Measurements from ENCODE around the gene CCDC180. TPM values are rescaled to one million over a fixed set of nuclear protein-coding genes. Genes with fewer than 3 reads are reported as not detected.

CCDC180 gene
- total RNA-seq, 1 experiment from 2014 or later, result 0.34 TPM

DNA sequence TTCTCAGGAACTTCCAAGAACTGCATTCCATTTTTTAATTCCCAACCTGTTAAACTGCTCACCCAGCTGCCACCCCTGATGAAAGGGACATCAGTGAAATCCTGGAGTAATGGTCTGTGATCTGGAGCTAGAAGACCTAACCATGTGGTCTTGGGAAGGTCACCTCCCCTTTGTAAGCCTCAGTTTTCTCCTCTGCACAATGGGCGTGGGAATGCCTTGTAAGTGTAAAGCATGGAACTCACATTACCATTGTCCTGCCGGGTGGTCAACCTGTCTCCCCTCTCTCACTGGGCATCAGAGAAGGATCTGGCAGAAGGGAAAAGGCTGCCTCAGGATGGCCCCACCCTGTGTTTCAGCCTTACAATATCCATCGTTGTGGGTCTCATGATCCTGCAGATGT lies 15.3 kb upstream of the CCDC180 start:
- Histone ChIP-seq H3K36me3 (ENCODE audit: insufficient read depth, low read length, poor library complexity, severe bottlenecking) (no peaks in the 10 kb centered on the region), H3K4me3 (ENCODE audit: low read depth, low read length, poor library complexity, severe bottlenecking) (no peak overlapping the region), H3K27me3 (replicated peaks; ENCODE audit: insufficient read depth, low read depth, low read length, poor library complexity) (no peaks in the 10 kb centered on the region), H3K27ac (ENCODE audit: low read depth, low read length, poor library complexity, severe bottlenecking) (no peak overlapping the region), H3K9me3 (ENCODE audit: low read depth, low read length, poor library complexity, severe bottlenecking) (no peaks in the 10 kb centered on the region), H3K4me1 (ENCODE audit: insufficient read depth, low read length, poor library complexity, severe bottlenecking) (no peaks in the 10 kb centered on the region)
- no peak for DNase-seq (ENCODE audit: low spot score)
- TF ChIP-seq, protein P1, sequence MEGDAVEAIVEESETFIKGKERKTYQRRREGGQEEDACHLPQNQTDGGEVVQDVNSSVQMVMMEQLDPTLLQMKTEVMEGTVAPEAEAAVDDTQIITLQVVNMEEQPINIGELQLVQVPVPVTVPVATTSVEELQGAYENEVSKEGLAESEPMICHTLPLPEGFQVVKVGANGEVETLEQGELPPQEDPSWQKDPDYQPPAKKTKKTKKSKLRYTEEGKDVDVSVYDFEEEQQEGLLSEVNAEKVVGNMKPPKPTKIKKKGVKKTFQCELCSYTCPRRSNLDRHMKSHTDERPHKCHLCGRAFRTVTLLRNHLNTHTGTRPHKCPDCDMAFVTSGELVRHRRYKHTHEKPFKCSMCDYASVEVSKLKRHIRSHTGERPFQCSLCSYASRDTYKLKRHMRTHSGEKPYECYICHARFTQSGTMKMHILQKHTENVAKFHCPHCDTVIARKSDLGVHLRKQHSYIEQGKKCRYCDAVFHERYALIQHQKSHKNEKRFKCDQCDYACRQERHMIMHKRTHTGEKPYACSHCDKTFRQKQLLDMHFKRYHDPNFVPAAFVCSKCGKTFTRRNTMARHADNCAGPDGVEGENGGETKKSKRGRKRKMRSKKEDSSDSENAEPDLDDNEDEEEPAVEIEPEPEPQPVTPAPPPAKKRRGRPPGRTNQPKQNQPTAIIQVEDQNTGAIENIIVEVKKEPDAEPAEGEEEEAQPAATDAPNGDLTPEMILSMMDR (conservative IDR thresholded peaks at IDR 0.05; ENCODE audit: low read depth, low read length), result no peak
- no peak for TF ChIP-seq EZH2 (IDR thresholded peaks at IDR 0.05; ENCODE audit: borderline replicate concordance, low read depth, low read length, poor library complexity, severe bottlenecking)
- no TSS peak for BruUV-seq (replicated peaks)
- ChIA-PET POLR2A (ENCODE audit: low non-redundant PET) (interaction anchor here (0.6 kb wide), 1 partner anchor 383 kb away, joined by 4 read pairs; no protein-coding TSS in a partner anchor), CTCF (no interaction called here)
- intact Hi-C loops (cut with micrococcal nuclease; ENCODE audit: unreplicated experiment), result no loop called here

DNA sequence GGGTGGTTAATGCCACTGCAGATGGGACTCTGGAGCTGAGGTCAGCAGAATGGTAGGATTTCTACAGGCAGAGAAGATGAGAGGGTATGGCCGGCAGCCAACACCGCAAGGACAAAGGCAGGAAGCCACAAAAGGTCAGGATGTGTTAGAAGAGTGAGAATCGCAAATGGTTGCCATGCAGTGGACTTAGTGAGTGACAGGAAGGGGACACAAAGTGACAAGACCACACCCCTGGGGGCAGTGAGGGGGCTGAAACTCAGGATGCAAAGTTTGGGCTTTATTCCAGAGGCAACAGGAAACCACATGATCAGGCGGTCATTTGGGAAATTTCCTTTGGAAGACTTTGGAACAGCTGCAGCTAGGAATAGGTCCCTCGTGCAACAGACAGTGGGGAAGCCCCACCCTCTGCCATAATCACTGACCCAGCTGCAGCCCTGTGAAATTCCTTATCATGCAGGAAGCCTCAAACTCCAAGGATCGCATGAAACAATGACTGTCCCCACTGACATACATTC lies 14.2 kb upstream of the CCDC180 start:
- Histone ChIP-seq H3K27ac (ENCODE audit: low read depth, low read length, poor library complexity, severe bottlenecking) (no peak overlapping the region), H3K4me3 (ENCODE audit: low read depth, low read length, poor library complexity, severe bottlenecking) (no peak overlapping the region), H3K36me3 (ENCODE audit: insufficient read depth, low read length, poor library complexity, severe bottlenecking) (no peaks in the 10 kb centered on the region), H3K27me3 (replicated peaks; ENCODE audit: insufficient read depth, low read depth, low read length, poor library complexity) (no peaks in the 10 kb centered on the region), H3K9me3 (ENCODE audit: low read depth, low read length, poor library complexity, severe bottlenecking) (no peaks in the 10 kb centered on the region), H3K4me1 (ENCODE audit: insufficient read depth, low read length, poor library complexity, severe bottlenecking) (no peaks in the 10 kb centered on the region)
- ChIA-PET POLR2A (ENCODE audit: low non-redundant PET) (no interaction called here), CTCF (no interaction called here)
- TF ChIP-seq, protein P1 (conservative IDR thresholded peaks at IDR 0.05; ENCODE audit: low read depth, low read length), result no peak
- TF ChIP-seq EZH2 (IDR thresholded peaks at IDR 0.05; ENCODE audit: borderline replicate concordance, low read depth, low read length, poor library complexity, severe bottlenecking), result no peak
- intact Hi-C loops (cut with micrococcal nuclease; ENCODE audit: unreplicated experiment), result no loop called here
- no TSS peak for BruUV-seq (replicated peaks)
- DNase-seq (ENCODE audit: low spot score), result peak; percentile 6

DNA sequence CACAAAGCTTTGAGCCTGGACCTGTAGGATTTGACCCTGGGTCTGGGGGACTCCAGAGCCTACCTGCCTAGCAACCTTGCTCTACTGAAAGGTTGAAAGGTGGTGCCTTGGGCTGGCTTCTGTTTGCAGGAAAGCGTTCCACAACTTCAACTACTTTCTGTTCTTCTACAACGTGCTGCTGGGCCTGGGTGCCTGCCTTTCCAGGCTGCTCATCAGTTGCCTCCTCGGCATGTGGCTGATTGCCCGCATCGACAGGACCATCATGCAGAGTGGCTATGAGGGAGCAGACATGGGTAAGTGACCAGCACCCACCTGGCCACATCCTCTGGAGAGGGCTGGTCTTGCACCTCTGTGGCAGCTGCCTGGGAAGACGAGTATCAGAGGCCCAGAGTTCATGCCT lies 13.6 kb upstream of the CCDC180 start:
- no peaks in the 10 kb centered on the region for H3K36me3 ChIP-seq (ENCODE audit: insufficient read depth, low read length, poor library complexity, severe bottlenecking)
- ChIA-PET POLR2A (ENCODE audit: low non-redundant PET) (no interaction called here), CTCF (interaction anchor here (0.6 kb wide), 1 partner anchor 977 kb away, joined by 4 read pairs; no protein-coding TSS in a partner anchor)
- TF ChIP-seq, protein P1 (conservative IDR thresholded peaks at IDR 0.05; ENCODE audit: low read depth, low read length), result no peak
- no peak for TF ChIP-seq EZH2 (IDR thresholded peaks at IDR 0.05; ENCODE audit: borderline replicate concordance, low read depth, low read length, poor library complexity, severe bottlenecking)
- no peak overlapping the region for H3K4me3 ChIP-seq (ENCODE audit: low read depth, low read length, poor library complexity, severe bottlenecking)
- intact Hi-C loops (cut with micrococcal nuclease; ENCODE audit: unreplicated experiment), result no loop called here
- H3K9me3 ChIP-seq (ENCODE audit: low read depth, low read length, poor library complexity, severe bottlenecking), result no peaks in the 10 kb centered on the region
- no peak for DNase-seq (ENCODE audit: low spot score)
- H3K27me3 ChIP-seq (replicated peaks; ENCODE audit: insufficient read depth, low read depth, low read length, poor library complexity), result no peaks in the 10 kb centered on the region
- BruUV-seq (replicated peaks), result no TSS peak
- no peaks in the 10 kb centered on the region for H3K4me1 ChIP-seq (ENCODE audit: insufficient read depth, low read length, poor library complexity, severe bottlenecking)
- H3K27ac ChIP-seq (ENCODE audit: low read depth, low read length, poor library complexity, severe bottlenecking), result no peak overlapping the region
